ENCODE measurements around the gene TAF5L.

- TF ChIP-seq CTCF (conservative IDR thresholded peaks at IDR 0.05; ENCODE audit: low read depth in 2 of 2) (no peak), ZNF462 (CRISPR knock-in tag; IDR thresholded peaks at IDR 0.05) (no peak), EZH2phosphoT487 (IDR thresholded peaks at IDR 0.05; ENCODE audit: unreplicated experiment) (no peak), NANOG (IDR thresholded peaks at IDR 0.05; ENCODE audit: borderline replicate concordance) (no peak)
Observed at GRCh38 chr1:229599218-229599954, 26.5 kb downstream of the TAF5L start.

All from GM23338 (cell line).